HG03571 (cell line): ENCODE results near the gene DAAM2.

Source experiments
- ATAC-seq: cut with Tn5 transposase; IDR thresholded peaks from one replicate; pipeline ENCODE4 v1.9.1; 2021; ENCODE audit not compliant: unreplicated experiment

The DAAM2 gene

DNA sequence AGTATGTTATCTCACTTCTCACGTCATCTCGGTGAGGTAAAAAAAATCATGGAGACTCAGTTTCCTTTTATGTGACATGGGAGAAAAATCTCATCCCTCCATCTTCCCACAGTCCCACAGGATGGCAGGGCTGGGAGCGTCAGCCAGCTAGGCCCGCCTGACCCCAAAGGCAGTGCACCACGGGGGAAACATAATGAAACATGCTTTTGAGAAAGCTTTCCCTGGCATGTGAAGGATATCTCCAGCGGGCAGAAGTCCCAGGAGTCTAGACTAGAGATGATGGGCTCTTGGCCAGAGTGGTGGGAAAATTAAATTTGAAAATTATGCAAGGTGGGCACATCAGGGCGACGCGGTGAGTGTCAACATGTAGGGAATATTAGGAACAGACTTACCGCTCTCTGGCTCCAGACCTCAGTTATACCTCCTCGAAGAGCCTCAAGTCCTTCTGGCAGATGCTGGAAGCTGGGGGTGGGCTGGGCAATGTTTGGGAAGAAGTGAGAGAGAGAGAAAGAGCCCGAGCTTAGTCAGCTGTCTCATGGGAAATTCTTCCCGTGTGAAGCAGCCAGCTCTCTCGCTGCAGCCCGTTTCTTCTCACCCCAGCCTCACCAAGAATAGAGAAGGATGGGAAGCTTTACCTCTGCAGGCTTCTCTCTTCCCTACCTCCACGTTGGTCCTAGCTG is 89.8 kb downstream of the DAAM2 start:
- no peak for ATAC-seq

DNA sequence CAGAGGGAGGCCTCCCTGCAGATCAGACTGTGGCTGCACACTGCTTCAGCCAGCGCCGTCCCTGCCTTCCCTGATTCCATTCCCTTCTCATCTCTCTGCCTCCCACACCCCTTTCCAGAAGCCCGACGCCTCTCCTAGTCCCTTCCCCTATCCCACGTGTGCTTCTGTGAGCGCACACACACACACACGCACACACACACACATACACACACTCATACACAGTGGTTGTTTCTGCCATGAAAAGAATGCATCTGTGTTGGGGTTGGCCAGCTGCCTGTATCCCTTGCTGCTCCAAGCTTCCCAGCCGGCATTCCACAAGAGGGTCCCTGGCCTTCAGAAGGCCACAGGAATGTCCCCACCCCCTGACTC is 90.3 kb downstream of the DAAM2 start:
- no peak for ATAC-seq

DNA sequence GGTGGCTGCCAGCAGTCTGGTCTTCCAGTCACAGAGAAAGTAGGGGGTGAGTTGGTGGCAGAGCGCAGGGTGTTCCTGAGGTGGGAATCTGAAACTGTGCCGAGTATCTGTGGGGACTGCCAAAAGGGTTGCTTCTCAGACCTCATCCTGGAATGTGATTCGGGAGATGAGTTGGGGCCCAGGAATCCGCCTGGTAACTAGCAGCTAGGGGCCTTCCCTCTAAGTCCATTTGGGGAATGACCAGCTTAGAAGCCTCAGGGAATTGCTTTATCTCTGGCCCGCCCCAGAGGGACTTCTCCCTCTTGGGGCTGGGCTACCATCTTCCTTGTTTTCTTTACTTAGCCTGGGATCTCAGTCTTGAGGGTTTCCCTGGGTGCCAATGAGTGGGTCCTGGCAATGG is 92.5 kb downstream of the DAAM2 start:
- ATAC-seq = no peak

DNA sequence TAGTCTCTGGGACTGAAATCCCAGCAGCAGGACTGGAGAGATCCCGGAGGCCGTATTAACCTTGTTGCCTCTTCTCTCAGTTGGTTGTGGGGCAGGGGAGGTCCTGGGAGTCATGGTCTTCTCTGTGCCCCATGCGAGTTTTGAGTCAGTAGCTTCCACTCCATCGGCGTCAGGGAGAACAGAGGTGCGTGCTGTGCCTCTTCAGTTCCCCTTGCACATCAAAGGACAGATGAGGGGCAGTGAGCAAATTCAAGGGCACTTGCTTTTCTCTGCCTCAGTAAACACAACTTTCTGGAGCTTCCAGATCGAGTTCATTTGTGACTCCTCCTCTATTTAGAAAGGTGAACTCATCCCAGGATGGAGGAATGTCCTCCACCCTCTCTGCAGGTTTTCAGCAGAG is 93.5 kb downstream of the DAAM2 start:
- ATAC-seq = no peak

DNA sequence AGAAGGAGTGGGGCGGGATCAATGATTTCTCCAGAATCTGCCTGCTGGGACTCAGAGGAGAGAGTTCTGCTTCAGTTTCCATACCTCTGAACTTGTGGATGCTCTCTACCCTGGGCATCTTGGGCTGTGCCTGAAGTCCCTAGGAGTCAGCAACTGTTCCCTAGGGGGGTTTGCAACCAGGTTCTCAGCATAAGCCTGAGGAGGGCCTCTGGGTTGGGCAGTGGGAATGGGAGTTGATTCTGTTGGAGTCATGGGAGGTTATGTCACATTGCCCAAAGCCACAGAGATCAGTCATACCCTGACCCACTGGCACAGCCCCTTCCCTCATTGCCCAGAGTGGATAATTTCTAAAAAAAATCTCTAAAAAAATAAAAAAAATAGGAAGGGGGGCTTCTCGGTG is 94.7 kb downstream of the DAAM2 start:
- no peak for ATAC-seq

DNA sequence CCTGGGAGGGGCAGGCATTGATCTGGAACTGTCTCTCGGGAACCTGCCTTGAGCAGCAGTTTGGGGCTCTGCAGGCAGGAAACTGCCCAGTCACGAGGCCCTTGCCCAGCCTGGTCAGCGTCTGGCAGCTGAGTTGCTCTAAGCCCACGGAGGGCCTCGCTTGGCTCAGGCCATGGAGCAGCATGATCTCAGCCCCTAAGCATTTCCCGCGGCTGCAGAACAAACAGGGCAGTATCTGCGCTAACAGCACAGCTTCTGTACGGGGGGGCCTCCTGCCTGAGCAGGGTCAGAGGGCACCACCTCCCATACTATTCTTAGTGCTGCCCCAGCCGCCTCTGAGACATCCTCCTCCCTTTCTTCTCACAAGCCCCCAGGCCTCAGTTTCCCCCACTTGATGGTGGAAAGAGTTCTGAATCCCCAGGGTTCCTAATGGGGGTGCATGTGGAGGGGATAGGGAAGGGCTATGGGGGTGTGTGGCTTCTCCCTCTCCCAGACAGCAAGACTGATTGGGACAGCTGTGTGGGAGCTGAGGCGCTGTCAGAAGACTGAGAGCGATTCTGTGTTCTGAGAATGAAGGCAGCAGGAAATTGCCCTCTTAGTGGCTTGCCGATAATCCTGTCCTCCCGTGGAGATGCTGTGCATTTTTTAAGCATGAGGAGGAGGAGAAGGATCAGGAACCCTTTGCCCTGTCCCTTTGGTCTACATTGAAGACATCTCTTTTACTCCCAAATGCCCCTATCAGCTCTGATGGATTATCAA is 95.7 kb downstream of the DAAM2 start:
- no peak for ATAC-seq

DNA sequence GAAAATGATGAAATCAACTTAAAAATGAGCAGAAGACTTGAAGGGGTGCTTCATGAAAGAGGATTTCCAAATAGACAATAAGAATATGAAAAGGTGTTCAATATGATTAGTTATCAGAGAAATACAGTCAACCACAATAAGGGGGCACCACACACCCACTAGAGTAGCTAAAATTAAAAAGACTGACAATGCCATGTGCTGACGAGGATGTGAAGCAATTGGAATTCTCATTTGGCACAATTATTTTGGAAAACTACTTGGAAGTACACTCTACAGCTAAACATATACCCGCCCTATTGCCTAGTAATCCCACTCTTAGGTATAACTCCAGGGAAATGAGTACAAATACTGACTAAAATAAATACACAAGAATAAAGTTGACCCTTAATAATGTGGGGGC is 97.1 kb downstream of the DAAM2 start:
- no peak for ATAC-seq

DNA sequence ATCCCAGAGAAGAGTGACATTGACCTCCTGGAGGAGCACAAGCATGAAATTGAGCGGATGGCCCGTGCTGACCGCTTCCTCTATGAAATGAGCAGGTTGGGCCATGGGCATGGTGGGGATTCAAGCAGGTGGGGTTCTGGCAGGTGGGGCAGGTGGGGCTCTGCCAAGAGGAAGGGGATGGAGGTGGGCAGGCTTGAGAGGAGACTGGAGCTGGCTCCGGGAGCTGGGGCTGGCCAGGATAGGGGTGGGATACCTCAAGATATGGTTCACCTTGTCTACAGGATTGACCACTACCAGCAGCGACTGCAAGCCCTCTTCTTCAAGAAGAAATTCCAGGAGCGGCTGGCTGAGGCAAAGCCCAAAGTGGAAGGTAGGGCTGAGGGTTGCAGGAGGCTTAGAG is 99.2 kb downstream of the DAAM2 start:
- ATAC-seq = no peak

DNA sequence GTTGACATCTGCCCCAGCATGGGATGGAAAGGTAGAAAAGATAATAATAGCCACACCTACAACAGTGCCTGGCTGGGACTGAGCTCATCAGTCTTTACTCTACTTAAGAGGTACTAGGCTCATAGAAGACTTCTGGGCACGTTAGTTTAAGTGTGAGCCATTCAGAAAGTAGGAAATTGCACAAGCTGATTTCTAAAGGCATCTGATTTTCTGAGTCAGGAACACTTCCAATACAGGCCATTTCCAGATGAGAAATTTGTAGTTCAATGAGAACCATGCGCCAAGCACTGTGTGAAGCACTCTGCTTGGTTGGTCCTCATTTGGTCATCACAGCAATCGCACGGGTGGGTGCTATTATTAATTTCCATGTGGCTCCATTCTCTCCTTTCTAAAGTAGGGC is 99.8 kb downstream of the DAAM2 start:
- no peak for ATAC-seq

DNA sequence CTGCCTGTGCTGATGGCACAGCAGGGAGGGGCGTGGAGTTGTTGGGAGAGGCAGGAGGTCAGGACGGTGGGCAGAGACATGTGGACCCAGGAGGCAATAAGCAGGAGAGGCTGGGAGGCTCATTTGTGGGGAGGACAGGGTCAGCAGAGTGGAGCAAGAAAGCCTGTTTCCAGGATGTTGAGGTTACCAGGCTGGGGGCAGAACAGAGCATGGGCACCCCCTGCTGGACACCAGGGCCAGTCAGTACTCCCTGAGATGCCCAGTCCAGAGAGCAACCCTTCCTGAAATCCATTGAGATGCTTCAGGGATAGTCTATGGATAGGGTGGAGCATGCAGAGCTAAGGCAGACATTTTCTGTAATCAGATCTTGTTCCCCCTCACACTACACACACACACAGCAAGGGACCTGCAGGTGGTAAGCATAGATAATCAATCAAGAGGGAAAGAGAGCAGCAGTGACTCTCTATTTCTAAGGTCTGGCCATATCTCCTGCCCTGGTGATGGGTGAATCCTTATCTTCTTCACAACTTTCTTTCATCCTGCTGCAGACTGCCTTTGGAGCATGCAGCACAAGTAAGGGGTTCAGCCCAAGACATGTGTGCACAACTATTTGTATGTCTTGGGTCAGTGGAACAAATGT is 100.4 kb downstream of the DAAM2 start:
- ATAC-seq = no peak

DNA sequence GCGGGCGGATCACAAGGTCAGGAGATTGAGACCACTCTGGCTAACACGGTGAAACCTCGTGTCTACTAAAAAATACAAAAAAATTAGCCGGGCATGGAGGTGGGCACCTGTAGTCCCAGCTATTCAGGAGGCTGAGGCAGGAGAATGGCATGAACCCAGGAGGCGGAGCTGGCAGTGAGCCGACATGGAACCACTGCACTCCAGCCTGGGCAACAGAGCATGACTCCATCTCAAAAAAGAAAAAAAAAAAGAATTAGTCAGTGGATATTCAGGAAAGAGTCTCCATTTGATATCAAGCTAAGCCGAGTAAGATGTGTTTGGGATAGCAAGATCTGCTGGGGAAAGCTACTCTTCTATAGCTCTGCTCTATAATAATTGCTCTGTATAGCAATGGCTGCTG is 101.1 kb downstream of the DAAM2 start:
- no peak for ATAC-seq

DNA sequence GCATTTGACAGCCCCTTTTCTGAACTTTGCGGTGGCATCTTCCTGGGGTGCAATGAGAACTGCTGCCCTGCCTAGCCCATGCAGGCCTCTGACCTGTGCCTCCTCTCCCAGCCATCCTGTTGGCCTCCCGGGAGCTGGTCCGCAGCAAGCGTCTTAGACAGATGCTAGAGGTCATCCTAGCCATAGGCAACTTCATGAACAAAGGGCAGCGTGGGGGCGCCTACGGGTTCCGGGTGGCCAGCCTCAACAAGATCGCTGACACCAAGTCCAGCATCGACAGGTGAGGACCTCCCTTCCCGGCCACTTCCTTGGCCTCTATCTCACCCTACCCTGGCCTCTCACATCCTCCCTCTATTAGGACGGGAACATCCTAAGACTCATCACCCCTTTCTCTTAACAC is 104.5 kb downstream of the DAAM2 start:
- no peak for ATAC-seq

DNA sequence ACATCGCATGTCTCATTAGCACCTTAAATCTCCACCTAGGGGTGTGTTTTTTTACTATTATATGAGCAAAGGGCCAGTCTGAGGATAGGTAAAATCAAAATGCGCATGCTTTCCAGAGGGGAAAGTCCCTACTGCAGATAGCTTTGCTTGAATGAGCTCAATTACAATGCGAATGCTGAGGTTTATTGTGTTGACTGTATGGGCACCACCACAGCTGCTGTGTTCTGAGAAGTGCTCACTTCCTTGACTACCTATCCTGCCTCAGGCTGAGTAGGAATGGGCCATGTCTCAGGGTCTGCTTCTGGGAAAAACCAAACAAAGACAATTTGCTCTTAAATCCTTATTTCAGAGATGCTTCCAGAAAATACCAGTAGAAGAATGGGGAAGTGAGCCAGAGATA is 105.5 kb downstream of the DAAM2 start:
- no peak for ATAC-seq

DNA sequence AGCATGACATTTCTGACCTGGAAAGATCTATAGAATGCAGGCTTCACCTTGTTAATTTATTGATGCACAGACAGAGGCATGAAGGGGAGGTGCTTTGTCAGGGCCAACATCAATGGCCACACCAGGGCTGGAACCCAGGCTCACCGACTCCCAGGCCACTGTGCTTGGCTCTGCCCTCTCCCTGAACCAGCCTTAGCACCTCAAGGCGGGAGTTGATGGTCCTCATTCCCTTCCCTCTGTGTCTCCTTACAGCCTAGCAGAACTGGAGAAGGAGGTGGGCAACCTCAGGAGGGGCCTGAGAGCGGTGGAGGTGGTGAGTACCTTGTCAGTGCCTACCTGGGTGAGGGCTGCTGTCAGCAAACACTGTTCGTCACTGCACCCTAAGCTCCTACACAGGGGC is 106.4 kb downstream of the DAAM2 start:
- no peak for ATAC-seq

DNA sequence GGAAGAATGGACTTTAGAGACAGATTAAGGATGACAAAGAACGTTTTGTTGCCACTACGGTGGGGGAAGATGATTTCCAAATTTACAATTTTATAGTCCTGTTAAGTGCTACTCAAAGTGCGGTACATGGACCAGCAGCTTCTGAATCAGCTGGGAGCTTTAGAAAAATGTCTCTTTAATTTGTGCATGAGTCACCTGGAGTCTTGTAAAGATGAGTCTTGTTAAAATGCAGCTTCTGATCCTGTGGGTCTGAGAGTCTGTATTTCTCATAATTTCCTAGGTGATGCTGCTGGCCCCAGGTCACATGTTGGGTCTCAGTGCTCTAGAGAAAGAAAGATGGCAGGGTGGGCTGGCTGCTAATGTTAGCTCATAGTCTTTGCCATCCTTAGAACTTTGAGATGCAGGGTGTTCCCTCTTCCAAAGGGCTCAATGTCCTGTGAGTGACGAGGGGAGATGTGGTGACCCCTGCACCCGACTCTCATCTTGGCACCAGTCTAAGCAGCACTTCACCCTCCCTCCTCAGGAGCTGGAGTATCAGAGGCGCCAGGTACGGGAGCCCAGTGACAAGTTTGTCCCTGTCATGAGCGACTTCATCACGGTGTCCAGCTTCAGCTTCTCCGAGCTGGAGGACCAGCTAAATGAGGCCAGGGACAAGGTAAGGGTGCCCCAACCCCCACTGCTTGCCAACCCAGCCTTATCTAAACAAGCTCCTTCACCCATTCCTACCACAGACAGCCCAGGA is 107.5 kb downstream of the DAAM2 start:
- no peak for ATAC-seq

DNA sequence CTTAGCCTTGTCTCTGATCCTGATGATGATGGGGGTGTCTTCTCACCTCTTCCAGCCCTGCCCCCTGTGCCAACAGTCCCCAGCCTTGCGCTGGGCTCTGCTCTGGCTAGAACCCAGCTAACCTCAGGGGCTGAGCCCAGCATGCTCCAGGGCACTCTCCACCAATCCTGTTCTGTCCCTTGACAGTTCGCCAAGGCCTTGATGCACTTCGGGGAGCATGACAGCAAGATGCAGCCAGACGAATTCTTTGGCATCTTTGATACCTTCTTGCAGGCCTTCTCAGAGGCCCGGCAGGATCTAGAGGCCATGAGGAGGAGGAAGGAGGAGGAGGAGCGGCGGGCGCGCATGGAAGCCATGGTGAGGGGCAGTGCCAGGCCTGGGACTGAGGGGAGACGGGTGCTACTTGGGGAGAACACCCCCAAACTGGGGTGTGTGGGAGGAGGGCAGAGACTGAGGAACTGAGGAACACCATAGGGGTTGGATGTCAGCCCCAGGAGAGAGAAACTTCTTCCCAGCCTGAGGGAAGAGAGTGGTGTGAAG is 109.0 kb downstream of the DAAM2 start:
- no peak for ATAC-seq

DNA sequence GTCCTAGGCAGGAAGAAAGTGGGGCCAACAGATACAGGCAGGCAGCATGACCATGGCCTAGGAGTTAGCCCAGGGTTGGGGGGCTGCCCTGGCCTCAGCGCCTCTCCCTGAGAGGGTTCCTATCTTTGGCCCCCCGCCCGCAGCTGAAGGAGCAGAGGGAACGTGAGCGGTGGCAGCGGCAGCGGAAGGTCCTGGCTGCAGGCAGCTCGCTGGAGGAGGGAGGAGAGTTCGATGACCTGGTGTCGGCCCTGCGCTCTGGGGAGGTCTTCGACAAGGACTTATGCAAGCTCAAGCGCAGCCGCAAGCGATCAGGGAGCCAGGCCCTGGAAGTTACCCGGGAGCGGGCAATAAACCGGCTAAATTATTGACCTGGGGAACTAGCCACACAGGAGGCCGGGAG is 109.5 kb downstream of the DAAM2 start:
- no peak for ATAC-seq

DNA sequence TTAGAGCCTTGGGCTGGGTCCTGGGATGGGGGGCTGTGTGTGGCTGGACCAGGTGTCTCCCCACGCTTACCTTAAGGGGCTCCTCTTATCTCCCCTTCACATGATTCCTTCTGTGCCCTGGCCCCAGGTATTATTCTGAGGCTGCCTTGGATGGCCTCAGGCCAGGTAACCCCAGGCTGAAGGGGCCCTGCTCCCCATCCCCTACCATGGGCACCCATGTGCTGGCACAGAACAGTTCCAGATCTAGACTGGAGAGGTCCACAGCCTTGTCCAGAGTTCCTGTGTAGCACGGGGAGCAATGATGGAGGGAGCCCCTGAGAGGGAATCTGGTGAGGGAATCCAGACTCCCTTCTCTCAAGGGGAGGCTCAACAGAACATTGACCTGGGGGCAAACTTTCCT is 110.0 kb downstream of the DAAM2 start:
- ATAC-seq = no peak

DNA sequence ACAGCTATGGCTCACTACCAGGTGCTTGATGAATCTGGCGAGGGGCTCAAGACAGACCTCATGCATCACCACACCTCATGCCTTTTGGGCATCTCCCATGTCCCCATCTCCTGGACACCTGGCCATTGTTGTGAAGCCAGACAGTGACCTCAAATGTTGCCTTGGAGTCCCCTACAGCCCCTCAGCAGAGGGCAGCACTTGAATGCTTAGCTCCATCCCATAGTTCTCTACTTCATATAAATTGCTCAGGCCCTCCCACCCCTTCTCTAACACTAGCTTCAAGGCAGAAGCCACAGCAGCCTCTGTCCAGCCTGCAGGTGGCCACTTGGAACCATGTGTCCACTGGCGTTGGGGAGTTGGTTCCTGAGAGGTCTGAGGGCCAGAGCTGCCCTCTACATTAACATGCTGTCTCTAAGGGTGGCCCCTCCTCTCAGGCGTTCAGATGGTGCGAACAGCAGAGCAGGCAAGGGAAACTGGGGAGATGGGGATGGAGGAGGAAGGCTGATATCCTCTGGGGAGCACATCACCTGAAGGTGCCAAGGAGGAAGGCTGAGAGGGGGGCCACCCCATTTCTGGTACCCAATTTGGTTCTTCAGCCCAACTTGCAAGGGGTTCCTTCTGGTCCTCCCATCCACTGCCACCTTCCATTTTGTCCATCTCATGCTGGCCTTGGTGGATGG is 110.8 kb downstream of the DAAM2 start:
- ATAC-seq = no peak

DNA sequence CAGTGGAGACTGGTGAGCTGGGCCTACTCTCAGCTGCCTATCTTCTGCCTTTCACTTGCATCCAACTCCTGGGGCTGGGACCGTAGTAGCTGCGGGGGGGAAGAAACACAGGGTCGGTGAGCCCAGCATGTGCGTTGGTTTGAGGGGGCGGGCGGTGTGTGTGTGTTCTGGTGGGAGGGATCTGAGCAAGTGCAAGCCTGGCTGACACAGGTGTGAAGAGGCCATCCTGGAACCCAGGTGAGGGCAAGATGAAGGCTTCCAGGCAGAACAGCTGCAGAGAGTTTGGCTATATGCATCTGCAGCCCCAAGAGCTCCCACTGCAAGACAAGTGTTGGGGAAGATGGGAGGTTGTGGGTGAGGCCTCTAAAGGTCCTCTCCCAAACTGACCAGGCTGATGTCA is 111.5 kb downstream of the DAAM2 start:
- ATAC-seq = no peak
